Astrocyte (in vitro differentiated cells and primary cell): ENCODE results near the gene TP53BP1. TPM values are rescaled to one million over a fixed set of nuclear protein-coding genes. Genes with fewer than 3 reads are reported as not detected.

Source experiments
- DNase-seq: peaks from one replicate; pipeline ENCODE4 v3.0.0-alpha.2; 2010; ENCODE audit warnings: low read depth
- FAIRE-seq: peaks from 2 replicates; lab custom pipeline; 2011; peaks lifted over from hg19 to GRCh38; lab: Jason Lieb, UNC
- H2AFZ ChIP-seq: 2 replicates; pipeline ENCODE4 v1.6.0; 2012; ENCODE audit warnings: low read depth, low read length, inconsistent platforms
- H3K27ac ChIP-seq: 2 replicates; pipeline ENCODE4 v1.5.1; 2011; ENCODE audit warnings: low read depth, low read length, inconsistent platforms
- H3K27me3 ChIP-seq: 2 replicates; pipeline ENCODE4 v1.6.0; 2011; ENCODE audit warnings: low read length, inconsistent platforms; ENCODE audit not compliant: insufficient read depth
- H3K36me3 ChIP-seq: 2 replicates; pipeline ENCODE4 v1.5.1; 2011; ENCODE audit warnings: low read length, inconsistent platforms; ENCODE audit not compliant: insufficient read depth
- H3K4me1 ChIP-seq: 2 replicates; pipeline ENCODE4 v1.5.1; 2011; ENCODE audit warnings: low read length, inconsistent platforms; ENCODE audit not compliant: insufficient read depth
- H3K4me2 ChIP-seq: 2 replicates; pipeline ENCODE4 v1.6.0; 2012; ENCODE audit warnings: low read length, inconsistent platforms
- H3K4me3 ChIP-seq: 2 replicates; pipeline ENCODE4 v1.5.1; 2011; ENCODE audit warnings: low read depth, mild to moderate bottlenecking, low read length, inconsistent platforms; ENCODE audit not compliant: insufficient read depth
- H3K79me2 ChIP-seq: 2 replicates; pipeline ENCODE4 v1.6.0; 2012; ENCODE audit warnings: mild to moderate bottlenecking, low read length, inconsistent platforms; ENCODE audit not compliant: insufficient read depth
- H3K9ac ChIP-seq: 2 replicates; pipeline ENCODE4 v1.6.0; 2012; ENCODE audit warnings: mild to moderate bottlenecking, low read length, inconsistent platforms
- H3K9me3 ChIP-seq: 2 replicates; pipeline ENCODE4 v1.5.1; 2012; ENCODE audit warnings: low read depth, mild to moderate bottlenecking, low read length, inconsistent platforms; ENCODE audit not compliant: insufficient read depth
- H4K20me1 ChIP-seq: 2 replicates; pipeline ENCODE4 v1.6.0; 2012; ENCODE audit warnings: low read length, inconsistent platforms; ENCODE audit not compliant: insufficient read depth
- H3K27ac Mint-ChIP-seq: one replicate; pipeline ENCODE4 v1.8.0; 2021; ENCODE audit warnings: mild to moderate bottlenecking, mixed read lengths; ENCODE audit not compliant: unreplicated experiment
- H3K27me3 Mint-ChIP-seq: one replicate; pipeline ENCODE4 v1.8.0; 2021; ENCODE audit warnings: low read depth, mixed read lengths; ENCODE audit not compliant: unreplicated experiment
- H3K36me3 Mint-ChIP-seq: one replicate; pipeline ENCODE4 v1.8.0; 2021; ENCODE audit warnings: low read depth, mixed read lengths; ENCODE audit not compliant: unreplicated experiment
- H3K4me1 Mint-ChIP-seq: one replicate; pipeline ENCODE4 v1.8.0; 2021; ENCODE audit warnings: low read depth, mixed read lengths; ENCODE audit not compliant: unreplicated experiment
- H3K4me3 Mint-ChIP-seq: one replicate; pipeline ENCODE4 v1.8.0; 2021; ENCODE audit warnings: mild to moderate bottlenecking, moderate library complexity, mixed read lengths; ENCODE audit not compliant: unreplicated experiment
- H3K9me3 Mint-ChIP-seq: one replicate; pipeline ENCODE4 v1.8.0; 2021; ENCODE audit warnings: mild to moderate bottlenecking, mixed read lengths; ENCODE audit not compliant: unreplicated experiment
- EZH2 ChIP-seq: IDR thresholded peaks from 2 replicates; pipeline ENCODE4 v1.6.1; 2012; ENCODE audit warnings: mild to moderate bottlenecking, low read length, inconsistent platforms; ENCODE audit not compliant: insufficient read depth
- total RNA-seq: library from RNA; stranded (reverse); gene quantifications from 2 replicates; pipeline ENCODE4 v1.2.1, GENCODE V29; 2021
- TF ChIP-seq, protein P1 (sequence below): IDR thresholded peaks from 2 replicates; pipeline ENCODE4 v1.5.1; 2011; ENCODE audit warnings: low read depth, mild to moderate bottlenecking, inconsistent platforms, low read length, moderate library complexity; ENCODE audit not compliant: insufficient read depth

The TP53BP1 gene
- total RNA-seq, 1 donor from 2014 or later: 71.9 TPM

DNA sequence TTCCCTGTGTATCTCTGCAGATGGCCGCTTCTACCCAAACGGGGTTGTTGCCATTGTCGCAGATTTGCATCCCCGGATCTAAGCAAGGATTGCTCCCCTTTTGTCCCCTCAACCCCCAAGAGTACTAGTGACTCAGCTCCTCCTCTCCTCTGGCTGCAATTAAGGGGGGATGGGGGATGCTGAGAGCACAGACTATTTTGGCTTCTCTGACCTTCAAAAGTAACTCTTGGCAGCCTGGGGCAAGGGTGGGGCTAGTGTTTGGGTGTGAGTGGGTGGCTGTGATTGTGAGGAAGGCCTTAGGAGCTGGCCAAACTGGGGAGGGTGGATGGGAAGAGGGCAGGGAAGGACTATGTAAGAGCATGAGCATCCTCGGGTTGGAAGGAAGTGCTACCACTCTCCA is 23.2 kb upstream of the TP53BP1 start:
- Mint-ChIP-seq H3K9me3 (no peaks in the 10 kb centered on the region), H3K36me3 (peaks cover 11% of the 10 kb centered on the region), H3K4me3 (peak overlapping the region; percentile 99), H3K27me3 (peaks cover 6% of the 10 kb centered on the region), H3K4me1 (peaks cover 42% of the 10 kb centered on the region), H3K27ac (peak overlapping the region; percentile 61)
- DNase-seq (no peak), FAIRE-seq (no peak)
- Histone ChIP-seq H3K9ac (peak overlapping the region; percentile 67), H3K79me2 (peaks cover 27% of the 10 kb centered on the region), H3K4me2 (peak overlapping the region; percentile 95), H2AFZ (peak overlapping the region; percentile 25), H3K36me3 (peaks cover 10% of the 10 kb centered on the region), H3K4me1 (peaks cover 37% of the 10 kb centered on the region), H3K27ac (peak overlapping the region; percentile 4), H3K9me3 (no peaks in the 10 kb centered on the region), H4K20me1 (peaks cover 27% of the 10 kb centered on the region), H3K27me3 (no peaks in the 10 kb centered on the region), H3K4me3 (peak overlapping the region; percentile 82)
- TF ChIP-seq, protein P1, sequence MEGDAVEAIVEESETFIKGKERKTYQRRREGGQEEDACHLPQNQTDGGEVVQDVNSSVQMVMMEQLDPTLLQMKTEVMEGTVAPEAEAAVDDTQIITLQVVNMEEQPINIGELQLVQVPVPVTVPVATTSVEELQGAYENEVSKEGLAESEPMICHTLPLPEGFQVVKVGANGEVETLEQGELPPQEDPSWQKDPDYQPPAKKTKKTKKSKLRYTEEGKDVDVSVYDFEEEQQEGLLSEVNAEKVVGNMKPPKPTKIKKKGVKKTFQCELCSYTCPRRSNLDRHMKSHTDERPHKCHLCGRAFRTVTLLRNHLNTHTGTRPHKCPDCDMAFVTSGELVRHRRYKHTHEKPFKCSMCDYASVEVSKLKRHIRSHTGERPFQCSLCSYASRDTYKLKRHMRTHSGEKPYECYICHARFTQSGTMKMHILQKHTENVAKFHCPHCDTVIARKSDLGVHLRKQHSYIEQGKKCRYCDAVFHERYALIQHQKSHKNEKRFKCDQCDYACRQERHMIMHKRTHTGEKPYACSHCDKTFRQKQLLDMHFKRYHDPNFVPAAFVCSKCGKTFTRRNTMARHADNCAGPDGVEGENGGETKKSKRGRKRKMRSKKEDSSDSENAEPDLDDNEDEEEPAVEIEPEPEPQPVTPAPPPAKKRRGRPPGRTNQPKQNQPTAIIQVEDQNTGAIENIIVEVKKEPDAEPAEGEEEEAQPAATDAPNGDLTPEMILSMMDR: no peak
- TF ChIP-seq EZH2: no peak

DNA sequence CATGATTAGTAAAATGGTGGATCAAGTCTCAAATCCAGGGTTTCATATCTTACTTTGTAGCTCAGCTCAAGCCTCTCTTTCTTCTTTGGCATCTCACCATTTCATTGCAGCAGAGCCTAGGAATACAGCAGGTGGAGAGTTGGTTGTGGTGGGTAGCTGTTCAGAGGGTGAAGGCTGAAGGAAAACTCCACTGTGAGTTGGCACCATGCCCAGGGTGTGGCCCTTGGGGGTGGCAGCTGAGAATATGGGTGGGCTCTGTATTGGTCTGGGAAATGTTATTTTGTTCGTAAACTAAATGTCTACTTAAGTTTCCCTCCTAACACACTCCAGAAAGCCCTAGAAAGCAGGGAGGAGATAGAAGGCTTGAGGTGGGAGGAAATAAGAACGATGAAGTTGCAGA is 22.8 kb upstream of the TP53BP1 start:
- Mint-ChIP-seq H3K27me3 (peaks cover 6% of the 10 kb centered on the region), H3K4me3 (peak overlapping the region; percentile 99), H3K9me3 (no peaks in the 10 kb centered on the region), H3K27ac (no peak overlapping the region), H3K36me3 (peaks cover 7% of the 10 kb centered on the region), H3K4me1 (peaks cover 43% of the 10 kb centered on the region)
- Histone ChIP-seq H3K9ac (no peak overlapping the region), H3K9me3 (no peaks in the 10 kb centered on the region), H3K27me3 (no peaks in the 10 kb centered on the region), H3K4me3 (no peak overlapping the region), H3K36me3 (peaks cover 6% of the 10 kb centered on the region), H3K4me2 (peak overlapping the region; percentile 95), H2AFZ (peak overlapping the region; percentile 25), H3K4me1 (peaks cover 40% of the 10 kb centered on the region), H4K20me1 (peaks cover 23% of the 10 kb centered on the region), H3K27ac (no peak overlapping the region), H3K79me2 (peaks cover 27% of the 10 kb centered on the region)
- no peak for FAIRE-seq
- no peak for DNase-seq
- TF ChIP-seq, protein P1: no peak
- TF ChIP-seq EZH2: no peak

DNA sequence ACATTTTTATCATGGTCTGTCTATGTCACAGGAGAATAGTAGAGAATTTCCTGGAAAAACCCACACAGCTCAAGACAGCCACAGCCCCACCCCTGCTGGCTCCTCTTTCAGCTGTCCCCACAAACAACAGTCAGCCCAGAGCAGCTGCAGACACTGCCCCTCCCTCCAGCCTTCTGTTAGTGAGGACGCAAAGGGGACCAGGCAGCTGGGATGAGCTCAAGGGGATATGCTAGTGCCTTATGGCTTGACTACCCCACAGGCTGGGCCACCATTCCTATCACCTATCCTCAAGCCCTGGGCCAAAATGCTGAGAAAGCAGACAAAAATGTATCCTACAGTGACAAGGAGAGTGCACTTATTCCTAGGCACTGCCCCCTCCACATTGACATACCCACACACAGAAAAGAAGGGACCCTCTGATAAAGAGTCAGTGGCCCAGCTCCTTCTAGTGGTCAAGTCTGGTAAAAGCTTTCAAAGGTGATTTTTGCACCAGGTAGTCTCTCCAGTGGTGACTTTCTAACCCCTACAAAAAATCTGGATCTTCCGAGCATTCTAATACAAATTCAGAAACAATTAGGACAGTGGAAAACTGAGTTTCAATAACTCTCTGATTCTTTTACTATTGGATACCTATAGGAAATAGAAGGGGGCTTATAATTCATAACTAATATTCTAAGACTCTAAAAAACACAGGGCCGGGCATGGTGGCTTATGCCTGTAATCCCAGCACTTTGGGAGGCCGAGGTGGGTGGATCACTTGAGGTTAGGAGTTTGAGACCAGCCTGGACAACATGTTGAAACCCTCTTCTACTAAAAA is 21.5 kb upstream of the TP53BP1 start:
- Histone ChIP-seq H4K20me1 (peaks cover 10% of the 10 kb centered on the region), H3K79me2 (peaks cover 15% of the 10 kb centered on the region), H3K27ac (no peak overlapping the region), H2AFZ (no peak overlapping the region), H3K4me3 (no peak overlapping the region), H3K9ac (no peak overlapping the region), H3K9me3 (no peaks in the 10 kb centered on the region), H3K36me3 (no peaks in the 10 kb centered on the region), H3K4me1 (peaks cover 44% of the 10 kb centered on the region), H3K27me3 (no peaks in the 10 kb centered on the region), H3K4me2 (peak overlapping the region; percentile 9)
- peaks cover 39% of the 10 kb centered on the region for H3K4me1 Mint-ChIP-seq
- no peaks in the 10 kb centered on the region for H3K9me3 Mint-ChIP-seq
- peak overlapping the region; percentile 15 for H3K27ac Mint-ChIP-seq
- TF ChIP-seq, protein P1: peak; percentile 56
- no peak for TF ChIP-seq EZH2
- H3K4me3 Mint-ChIP-seq: no peak overlapping the region
- DNase-seq: peak; percentile 28
- FAIRE-seq: no peak
- H3K27me3 Mint-ChIP-seq: peaks cover 6% of the 10 kb centered on the region
- H3K36me3 Mint-ChIP-seq: peaks cover 3% of the 10 kb centered on the region
